ENCODE data around the gene AJUBA. TPM values are rescaled to one million over a fixed set of nuclear protein-coding genes. Genes with fewer than 3 reads are reported as not detected.
"Not testable (repeated sequence)": the region's sequence is repeated elsewhere in the genome, so short reads cannot be mapped to it uniquely, and the experiment has no call there.

Gene AJUBA
- total RNA-seq, 1 donor from 2014 or later: 0.91 TPM

- intact Hi-C loops (cut with micrococcal nuclease): loop anchor here (2.0 kb wide), 2 partner anchors 27 to 79 kb away; partner anchors contain the start of genes PRMT5 and PSMB5
Measured at GRCh38 chr14:22955702-22956569, 26.4 kb downstream of the AJUBA start.

DNA sequence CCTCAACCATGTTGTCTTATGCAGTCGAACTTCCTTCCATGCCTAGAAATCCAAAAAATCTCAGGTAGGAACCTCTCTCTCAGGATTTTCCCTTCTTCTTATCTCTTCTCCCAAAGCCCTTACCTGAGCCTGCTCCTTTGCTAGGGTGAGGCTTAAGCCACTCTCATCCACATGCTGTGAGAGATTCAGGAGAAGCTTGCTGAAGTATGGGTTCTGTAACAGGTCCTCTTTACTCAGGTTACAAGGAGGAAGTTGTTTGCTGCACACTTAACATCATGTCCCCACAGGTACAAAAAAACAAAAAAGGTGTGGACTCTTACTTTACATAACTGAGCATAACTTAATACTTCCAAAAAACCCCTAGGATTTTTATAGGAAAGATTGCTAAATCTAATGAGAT, 29.9 kb downstream of the AJUBA start:
- intact Hi-C loops (cut with micrococcal nuclease): no loop called here

DNA sequence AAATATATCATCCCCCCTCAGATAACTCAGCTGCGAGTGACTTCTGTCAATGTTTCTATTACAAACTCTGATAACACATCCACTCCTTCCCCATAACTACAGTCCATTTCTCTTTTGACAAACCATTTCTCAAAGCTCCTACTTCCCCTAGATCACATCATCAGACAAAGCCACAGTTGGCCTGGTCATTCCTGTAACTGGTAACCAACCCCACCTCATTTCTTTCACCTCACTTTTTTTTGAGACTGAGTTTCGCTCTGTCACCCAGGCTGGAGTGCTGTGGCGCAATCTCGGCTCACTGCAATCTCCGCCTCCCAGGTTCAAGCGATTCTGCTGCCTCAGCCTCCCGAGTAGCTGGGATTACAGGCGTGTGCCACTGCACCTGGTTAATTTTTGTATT, 30.6 kb downstream of the AJUBA start:
- intact Hi-C loops (cut with micrococcal nuclease): not testable (repeated sequence)

GRCh38 chr14:22945642-22946041, 36.7 kb downstream of the AJUBA start:
- intact Hi-C loops (cut with micrococcal nuclease): no loop called here

DNA sequence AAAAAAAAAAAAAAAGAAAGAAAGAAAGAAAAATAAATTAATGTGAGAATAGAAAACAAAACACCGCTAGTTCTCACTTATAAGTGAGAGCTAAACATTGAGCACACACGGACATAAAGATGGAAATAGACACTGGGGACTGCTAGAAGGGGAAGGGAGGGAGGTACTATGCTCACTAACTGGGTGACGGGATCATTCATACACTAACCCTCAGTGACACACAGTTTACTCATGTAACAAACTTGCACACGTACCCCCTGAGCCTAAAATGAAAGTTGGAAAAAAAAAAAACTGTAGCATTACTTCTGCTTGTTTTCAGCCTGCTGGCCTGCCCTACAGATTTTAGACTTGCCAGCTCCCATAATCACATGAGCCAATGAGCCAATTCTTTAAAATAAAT, 42.7 kb downstream of the AJUBA start:
- intact Hi-C loops (cut with micrococcal nuclease): no loop called here

DNA sequence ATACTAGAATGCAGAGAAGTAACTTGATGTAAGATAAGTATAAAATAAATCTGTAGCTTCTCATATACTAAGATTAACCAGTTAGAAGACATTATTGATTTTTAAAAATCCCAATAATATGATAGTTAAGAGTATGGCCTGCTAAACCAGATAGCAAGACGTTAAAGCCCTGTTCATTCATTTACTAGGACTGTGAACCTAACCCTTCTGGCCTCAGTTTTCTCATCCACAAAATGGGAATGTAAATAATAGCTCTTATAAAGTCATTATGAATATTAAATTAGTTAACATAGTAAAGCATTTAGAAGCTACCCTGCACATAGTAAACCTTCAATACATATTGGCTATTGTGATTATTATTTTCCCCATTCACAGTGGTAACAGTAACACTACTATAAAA, 47.2 kb downstream of the AJUBA start:
- intact Hi-C loops (cut with micrococcal nuclease): no loop called here

DNA sequence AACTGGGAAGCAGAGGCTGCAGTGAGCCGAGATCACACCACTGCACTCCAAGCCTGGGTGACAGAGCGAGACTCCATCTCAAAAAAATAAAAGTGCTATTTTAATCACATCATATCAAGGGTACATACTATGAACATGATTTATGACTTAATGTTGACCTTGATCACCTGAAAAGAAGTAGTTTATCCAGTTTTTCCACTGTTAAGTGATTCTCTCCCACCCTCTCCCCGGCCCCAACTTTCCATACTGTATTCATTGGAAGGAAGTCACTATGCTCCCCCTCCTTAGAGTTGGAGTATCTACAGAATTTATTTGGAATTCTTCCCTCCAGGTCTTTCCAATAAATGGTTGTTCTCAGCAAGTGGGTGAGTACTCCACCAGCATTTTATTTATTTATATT, 50.2 kb downstream of the AJUBA start:
- intact Hi-C loops (cut with micrococcal nuclease): no loop called here

- intact Hi-C loops (cut with micrococcal nuclease): loop anchor here (1.0 to 2.0 kb wide), 10 partner anchors 11 to 1184 kb away; partner anchors contain the start of genes CDH24, DAD1, DCAF11 and HAUS4
Measured at GRCh38 chr14:22929961-22930364, 52.4 kb downstream of the AJUBA start.

- intact Hi-C loops (cut with micrococcal nuclease): loop anchor here (1.0 to 2.0 kb wide), 9 partner anchors 10 to 1185 kb away; partner anchors contain the start of genes CDH24, DAD1, DCAF11 and HAUS4
Measured at GRCh38 chr14:22929104-22929960, 53.0 kb downstream of the AJUBA start, which contains the start of gene PRMT5. Gene PRMT5, minus strand, starts transcription at chr14:22929376. Its CDS starts 15 bp downstream, at chr14:22929361.

DNA sequence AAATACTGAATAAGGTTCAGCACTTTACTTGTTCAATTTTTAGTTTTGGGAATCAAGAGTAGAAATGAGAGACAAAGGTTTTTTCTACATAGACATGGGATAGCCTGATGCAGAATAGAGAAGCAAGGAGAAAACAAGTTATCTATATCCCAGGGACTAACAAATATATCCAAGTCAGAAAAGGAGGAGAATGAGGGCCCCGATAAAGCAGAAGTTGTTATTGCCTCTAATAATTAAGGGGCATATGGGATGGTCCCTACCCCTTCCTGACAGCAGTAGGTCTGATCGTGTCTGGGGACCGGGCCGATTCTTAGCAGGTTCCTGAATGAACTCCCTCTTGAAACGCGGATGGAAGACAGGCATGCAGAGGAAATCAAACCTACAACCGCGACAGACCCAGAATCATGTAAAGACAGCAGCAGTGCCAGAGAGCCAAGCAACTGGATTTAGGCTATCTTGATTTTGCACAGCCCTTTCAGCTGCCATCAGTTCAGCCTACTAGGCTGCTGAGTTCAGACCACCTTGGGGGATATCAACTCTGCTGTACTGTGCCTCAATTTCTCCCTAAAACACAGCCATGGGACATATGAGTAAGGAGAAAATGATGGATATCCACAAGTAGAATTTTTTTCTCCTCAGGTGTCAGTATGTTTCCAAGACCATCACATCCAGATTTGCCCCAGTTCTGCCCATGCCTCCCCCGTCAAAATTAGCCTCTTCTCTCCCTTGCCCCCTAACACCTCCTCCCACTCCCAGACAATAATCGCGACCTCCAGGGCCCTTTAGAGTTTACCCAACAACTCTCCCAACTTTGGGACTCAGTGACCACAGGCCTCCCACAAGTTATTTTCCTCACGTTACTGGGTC, 53.9 kb downstream of the AJUBA start:
- intact Hi-C loops (cut with micrococcal nuclease): loop anchor here (1.0 to 2.0 kb wide), 9 partner anchors 9 to 1186 kb away; partner anchors contain the start of genes CDH24, DAD1, DCAF11 and HAUS4

GRCh38 chr14:22926316-22926715, 56.0 kb downstream of the AJUBA start:
- intact Hi-C loops (cut with micrococcal nuclease): no loop called here

DNA sequence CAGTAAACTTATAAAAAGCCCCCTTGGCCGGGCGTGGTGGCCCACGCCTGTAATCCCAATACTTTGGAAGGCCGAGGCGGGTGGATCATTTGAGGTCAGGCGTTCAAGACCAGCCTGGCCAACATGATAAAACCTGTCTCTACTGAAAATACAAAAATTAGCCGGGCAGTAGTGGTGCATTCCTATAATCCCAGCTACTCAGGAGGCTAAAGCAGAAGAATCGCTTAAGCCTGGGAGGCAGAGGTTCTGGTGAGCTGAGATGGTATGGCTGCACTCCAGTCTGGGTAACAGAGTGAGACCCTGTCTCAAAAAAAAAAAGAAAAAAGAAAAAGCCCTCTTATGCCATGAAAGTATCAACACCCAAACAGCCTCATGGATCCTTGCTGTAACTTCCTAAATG, 56.8 kb downstream of the AJUBA start:
- intact Hi-C loops (cut with micrococcal nuclease): no loop called here

DNA sequence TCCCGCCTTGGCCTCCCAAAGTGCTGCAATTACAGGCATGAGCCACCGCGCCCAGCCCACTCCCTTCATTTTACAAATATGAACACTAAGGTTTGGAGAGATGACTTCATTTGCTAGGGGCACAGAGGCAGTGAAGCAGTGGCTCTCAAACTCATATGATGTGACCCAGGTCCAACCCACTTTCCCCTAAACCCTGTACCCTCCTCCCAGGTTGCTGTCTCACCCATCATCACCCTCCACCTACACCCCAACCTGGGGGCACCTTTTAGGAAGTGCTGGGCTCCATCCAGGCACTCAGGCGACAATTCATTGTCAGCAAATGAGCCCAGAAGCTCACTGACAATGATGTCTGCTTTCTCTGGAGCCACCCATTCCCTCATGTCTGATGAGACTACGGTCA, 58.6 kb downstream of the AJUBA start:
- intact Hi-C loops (cut with micrococcal nuclease): no loop called here

DNA sequence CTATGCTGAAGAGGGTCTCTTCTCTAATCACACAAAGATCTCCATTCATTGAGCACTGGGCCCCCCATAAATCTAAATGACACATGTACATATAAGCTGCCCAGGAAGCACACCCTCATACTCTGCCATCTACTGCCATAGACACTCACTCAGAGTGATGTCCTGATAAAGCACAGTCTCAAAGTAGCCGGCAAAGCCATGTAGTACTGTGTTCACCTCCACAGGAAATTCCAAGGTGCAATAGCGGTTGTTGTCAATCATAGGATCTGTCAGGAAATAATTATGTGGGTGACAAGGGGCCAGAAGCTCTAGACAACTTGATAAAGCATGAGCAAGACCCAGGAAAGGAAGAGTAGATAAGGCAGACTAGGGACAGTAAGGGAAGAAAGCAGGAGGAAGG, 60.1 kb downstream of the AJUBA start:
- intact Hi-C loops (cut with micrococcal nuclease): no loop called here

Other genes starting within 250 kb of the AJUBA start
- 112 and 115 TPM in 2 replicates for gene OXA1L, start 215.9 kb downstream of the AJUBA start, total RNA-seq
- not detected in 2 replicates for gene SLC7A7, start 167.1 kb downstream of the AJUBA start, total RNA-seq
- gene MRPL52, start 152.7 kb downstream of the AJUBA start, total RNA-seq: 137 and 139 TPM in 2 replicates
- gene MMP14, start 146.0 kb downstream of the AJUBA start, total RNA-seq: 1.6 and 1.9 TPM in 2 replicates
- gene LRP10, start 110.8 kb downstream of the AJUBA start, total RNA-seq: 51.0 and 52.5 TPM in 2 replicates
- 0.34 and 0.48 TPM in 2 replicates for gene REM2, start 99.3 kb downstream of the AJUBA start, total RNA-seq
- 84.7 and 88.9 TPM in 2 replicates for gene RBM23, start 63.4 kb downstream of the AJUBA start, total RNA-seq
- 78.8 and 86.6 TPM in 2 replicates for gene PRMT5, start 53.2 kb downstream of the AJUBA start, total RNA-seq
- 54.4 and 60.0 TPM in 2 replicates for gene HAUS4, start 25.5 kb downstream of the AJUBA start, total RNA-seq
- 9.1 and 10.2 TPM in 2 replicates for gene C14orf93, start 27.6 kb upstream of the AJUBA start, total RNA-seq
- 70.8 and 72.4 TPM in 2 replicates for gene PSMB5, start 52.3 kb upstream of the AJUBA start, total RNA-seq
- gene PSMB11, start 59.7 kb upstream of the AJUBA start, total RNA-seq: not detected in 2 replicates
- 2.6 and 3.0 TPM in 2 replicates for gene CDH24, start 75.0 kb upstream of the AJUBA start, total RNA-seq
- 201 and 210 TPM in 2 replicates for gene ACIN1, start 112.6 kb upstream of the AJUBA start, total RNA-seq
- gene C14orf119, start 113.0 kb upstream of the AJUBA start, total RNA-seq: 41.2 and 44.4 TPM in 2 replicates
- not detected in 2 replicates for gene CIROP, start 122.4 kb upstream of the AJUBA start, total RNA-seq
- 0.09 TPM in 1 of 2 replicates, not detected in the other for gene CEBPE, start 136.7 kb upstream of the AJUBA start, total RNA-seq
- gene SLC7A8, start 201.1 kb upstream of the AJUBA start, total RNA-seq: 1.0 and 2.0 TPM in 2 replicates

Measured in T-helper 2 cell treated with Interferon-gamma antibody and Interleukin-4, amounts not matched to agents 100 ng/mL and 5 ng/mL, for 36 hours (primary cell).